GM11168 (cell line): Measurements from ENCODE around the gene CCNDBP1.
"Not testable (repeated sequence)": the region's sequence is repeated elsewhere in the genome, so short reads cannot be mapped to it uniquely, and the experiment has no call there.

Experiments
- in situ Hi-C: fragments of 300-500 bp; cut with MboI; formaldehyde crosslinking; loops from one replicate; pipeline ENCODE4 v1.12.0; 2022; ENCODE audit warnings: low sequenced_read_pairs; ENCODE audit not compliant: unreplicated experiment

The CCNDBP1 gene

GRCh38 chr15:43185157-43186002 lies at the start of gene CCNDBP1:
TSS of gene CCNDBP1 (plus strand) at chr15:43185403. CDS start at chr15:43185499, 96 bp downstream.
- in situ Hi-C loops: no loop called here

GRCh38 chr15:43143203-43143941 lies 41.8 kb upstream of the CCNDBP1 start:
- in situ Hi-C loops: no loop called here

DNA sequence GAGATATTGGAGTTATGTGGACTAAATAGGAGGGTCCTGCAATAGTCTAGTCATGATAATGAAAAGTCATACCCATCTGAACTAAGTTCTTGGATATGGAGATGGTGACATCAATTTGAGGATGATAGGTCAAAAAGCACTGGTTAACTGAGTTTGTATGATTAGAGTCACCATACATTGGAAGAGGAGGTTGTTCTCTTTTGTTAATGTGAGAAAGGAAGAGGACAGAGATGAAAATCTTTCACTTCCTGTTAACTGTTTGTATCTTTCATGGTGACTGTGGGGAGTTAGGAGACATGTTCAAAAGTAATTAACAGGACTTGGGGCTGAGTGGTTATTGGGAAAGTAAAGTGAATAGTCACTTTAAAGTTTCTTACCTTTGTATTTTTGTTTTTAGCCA lies 40.7 kb upstream of the CCNDBP1 start:
- in situ Hi-C loops: no loop called here

- in situ Hi-C loops: no loop called here
These were observed 39.0 kb upstream of the CCNDBP1 start for GRCh38 chr15:43146184-43146583.

DNA sequence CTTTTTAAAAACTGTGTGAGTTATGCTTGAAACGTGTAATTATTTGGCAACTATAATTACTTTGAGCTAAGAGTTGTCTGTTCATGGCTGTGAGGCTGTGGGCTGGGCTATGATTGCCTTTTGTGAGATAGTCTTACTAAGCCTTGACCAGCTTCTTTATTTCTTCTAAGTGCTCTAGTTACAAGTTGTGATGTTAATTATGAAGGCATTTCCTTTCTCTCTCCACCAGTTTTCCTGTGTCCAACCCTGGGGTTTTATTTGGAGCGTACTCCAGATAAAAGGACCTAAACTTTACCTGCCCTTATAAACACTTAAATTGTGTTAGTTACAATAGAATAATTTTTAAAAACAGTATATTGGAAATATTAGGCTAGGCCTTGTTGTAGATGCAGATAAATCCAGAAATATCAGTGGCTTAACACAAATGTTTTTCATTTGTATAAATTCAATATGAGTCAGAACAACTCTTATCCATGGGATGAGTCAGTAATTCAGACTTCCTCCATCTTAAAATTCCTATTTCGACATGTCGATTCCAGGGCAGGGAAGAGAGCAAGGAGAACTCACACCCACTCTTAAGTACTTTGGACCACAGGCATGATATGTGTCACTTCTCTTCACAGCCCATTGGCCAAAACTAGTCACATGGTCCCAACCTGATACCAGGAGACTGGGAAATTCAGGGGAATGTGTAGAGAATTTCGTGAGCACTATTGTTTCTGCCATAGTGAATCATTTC lies 34.8 kb upstream of the CCNDBP1 start:
- in situ Hi-C loops: no loop called here

- in situ Hi-C loops: no loop called here
These were observed 33.5 kb upstream of the CCNDBP1 start for GRCh38 chr15:43151688-43152087.

DNA sequence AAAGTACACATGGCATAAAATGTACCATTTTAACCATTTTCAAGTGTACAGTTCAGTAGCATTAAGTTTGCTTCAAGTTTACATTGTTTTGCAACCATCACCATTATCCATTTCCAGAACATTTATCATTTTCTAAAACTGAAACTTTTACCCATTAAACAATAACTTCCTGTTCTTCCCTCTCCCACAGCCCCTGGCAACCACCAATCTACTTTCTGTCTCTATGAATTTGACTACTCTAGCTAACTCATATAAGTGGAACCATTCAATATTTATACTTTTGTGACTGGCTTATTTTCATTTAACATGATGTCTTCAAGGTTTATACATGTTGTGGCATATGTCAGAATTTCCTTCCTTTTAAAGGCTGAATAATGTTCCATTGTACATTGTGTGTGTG lies 31.9 kb upstream of the CCNDBP1 start:
- in situ Hi-C loops: no loop called here

- in situ Hi-C loops: no loop called here
These were observed 19.3 kb upstream of the CCNDBP1 start for GRCh38 chr15:43165801-43166325.

- in situ Hi-C loops: not testable (repeated sequence)
These were observed 17.9 kb upstream of the CCNDBP1 start for GRCh38 chr15:43167261-43167660.

DNA sequence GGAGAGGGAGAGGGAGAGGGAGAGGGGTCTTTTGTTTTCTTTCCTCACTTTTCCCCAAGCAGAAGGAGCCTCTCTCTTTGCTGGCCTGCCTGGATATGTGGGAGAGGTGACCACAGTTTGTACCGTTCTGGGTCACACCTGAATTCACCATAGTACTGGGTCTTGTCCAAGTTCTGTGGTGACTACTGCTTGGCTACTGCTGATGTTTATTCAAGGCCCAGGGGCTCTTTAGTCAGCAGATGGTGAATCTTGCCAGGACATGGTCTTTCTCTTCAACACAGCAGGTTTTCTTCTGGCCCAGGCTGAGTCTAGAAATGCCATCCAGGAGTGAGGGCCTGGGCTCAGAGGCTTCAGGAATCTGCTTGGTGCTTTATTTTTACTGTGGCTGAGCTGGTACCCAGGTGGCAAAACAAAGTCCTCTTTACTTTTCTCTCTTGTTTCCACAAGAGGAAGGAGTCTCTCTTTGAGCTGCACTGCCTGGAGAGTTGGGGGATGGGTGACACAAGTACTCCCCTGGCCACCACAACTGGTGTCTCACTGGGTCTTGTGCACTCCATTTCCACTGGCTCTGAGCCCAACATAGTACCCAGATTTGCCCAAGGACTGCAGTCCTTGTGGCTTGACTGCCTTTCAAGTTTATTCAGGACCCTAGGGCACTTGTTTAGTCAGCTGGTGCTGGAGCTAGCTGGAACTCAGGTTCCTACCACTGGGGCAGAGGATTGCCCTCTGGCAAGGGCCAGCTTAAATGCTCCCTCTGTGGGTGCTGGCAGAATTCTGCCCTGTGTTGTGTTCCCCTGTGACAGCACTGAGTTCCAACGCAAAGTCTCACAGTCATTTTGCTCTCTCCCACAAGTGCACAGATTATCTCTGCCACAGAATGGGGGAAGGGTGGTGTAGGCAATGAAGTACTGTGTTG lies 16.8 kb upstream of the CCNDBP1 start:
- in situ Hi-C loops: no loop called here

DNA sequence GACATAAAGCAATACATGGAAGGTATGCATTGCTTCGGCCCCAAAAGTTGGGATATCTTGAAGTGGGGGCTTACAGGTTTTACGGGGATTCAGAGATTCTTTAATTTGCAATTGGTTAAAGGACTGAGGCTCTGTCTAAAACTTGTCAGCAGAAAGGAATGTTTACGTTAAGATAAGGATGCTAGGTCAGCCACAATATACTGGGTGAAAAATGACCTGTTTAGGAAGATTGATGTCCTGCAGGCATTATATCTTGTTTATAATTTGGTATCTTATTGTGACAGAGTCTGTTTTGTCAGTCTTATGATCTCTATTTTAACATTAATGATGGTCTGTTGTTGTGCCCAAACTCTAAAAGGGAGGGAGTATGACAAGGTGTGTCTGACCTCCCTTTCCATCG lies 15.3 kb upstream of the CCNDBP1 start:
- in situ Hi-C loops: no loop called here

DNA sequence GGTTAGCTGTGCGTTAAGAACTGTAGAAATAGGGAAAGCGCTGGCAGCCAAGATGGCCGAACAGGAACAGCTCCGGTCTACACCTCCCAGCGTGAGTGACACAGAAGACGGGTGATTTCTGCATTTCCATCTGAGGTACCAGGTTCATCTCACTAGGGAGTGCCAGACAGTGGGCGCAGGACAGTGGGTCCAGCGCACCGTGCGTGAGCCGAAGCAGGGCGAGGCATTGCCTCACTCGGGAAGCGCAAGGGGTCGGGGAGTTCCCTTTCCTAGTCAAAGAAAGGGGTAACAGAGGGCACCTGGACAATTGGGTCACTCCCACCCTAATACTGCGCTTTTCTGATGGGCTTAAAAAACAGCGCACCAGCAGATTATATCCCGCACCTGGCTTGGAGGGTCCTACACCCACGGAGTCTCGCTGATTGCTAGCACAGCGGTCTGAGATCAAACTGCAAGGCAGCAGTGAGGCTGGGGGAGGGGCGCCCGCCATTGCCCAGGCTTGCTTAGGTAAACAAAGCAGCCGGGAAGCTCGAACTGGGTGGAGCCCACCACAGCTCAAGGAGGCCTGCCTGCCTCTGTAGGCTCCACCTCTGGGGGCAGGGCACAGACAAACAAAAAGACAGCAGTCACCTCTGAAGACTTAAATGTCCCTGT lies 9.4 kb upstream of the CCNDBP1 start:
- in situ Hi-C loops: not testable (repeated sequence)

DNA sequence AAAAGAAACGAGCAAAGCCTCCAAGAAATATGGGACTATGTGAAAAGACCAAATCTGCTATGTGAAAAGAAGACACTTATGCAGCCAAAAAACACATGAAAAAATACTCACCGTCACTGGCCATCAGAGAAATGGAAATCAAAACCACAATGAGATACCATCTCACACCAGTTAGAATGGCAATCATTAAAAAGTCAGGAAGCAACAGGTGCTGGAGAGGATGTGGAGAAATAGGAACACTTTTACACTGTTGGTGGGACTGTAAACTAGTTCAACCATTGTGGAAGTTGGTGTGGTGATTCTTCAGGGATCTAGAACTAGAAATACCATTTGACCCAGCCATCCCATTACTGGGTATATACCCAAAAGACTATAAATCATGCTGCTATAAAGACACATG lies 8.1 kb upstream of the CCNDBP1 start:
- in situ Hi-C loops: not testable (repeated sequence)

DNA sequence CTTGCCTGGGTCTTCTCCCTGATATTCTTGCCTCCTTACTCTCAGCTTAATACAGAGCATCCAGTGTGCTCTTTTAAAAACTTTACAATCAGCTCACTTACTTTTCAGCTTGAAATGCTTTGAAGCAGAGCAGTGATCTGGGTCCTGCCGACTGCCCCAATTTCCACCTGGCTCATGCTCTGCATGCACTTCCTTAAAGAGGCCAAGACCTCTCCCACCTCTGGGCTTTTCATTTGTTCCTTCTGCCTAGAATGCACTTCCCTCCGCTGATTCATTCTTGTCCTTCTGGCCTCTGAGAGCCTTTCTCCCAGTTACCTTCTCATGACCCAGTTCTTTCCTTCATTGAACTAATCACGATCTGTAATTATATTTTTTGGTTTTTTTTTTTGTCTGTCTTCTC lies 1.9 kb upstream of the CCNDBP1 start:
- in situ Hi-C loops: no loop called here

DNA sequence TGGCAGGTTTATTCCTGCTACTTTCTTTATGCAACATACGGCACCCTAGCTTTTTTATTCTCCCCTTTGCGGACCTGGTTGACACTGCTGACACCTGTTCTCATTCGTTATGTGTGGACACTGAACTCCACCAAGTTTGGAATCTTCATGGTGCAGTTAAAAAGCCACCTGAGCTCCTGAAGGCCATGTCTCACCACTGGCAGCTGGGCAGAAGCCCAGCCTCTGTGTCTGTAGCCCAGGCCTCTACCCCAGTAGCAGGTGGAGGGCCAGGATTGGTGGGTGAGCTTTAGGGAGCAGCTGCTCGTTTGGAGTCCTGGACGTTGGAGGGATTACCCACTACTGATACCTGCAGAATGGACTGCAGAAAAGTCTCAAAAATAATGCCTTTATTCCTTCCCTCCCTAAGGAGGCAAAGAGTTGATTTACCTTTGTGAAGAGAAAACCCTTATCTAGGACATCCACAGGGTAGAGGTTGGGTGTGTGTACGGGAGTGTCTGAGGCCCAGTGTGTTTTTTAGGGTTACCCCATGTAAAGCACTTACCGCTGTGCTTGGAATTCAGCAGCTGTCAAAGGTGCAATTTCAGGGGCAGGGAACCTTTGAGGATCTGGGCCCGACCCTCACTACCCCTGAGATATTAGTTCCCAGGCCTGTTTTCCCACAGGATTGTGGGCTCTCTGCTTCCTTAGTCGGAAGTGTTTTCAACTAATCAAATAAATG lies 637 bp upstream of the CCNDBP1 start:
- in situ Hi-C loops: no loop called here

DNA sequence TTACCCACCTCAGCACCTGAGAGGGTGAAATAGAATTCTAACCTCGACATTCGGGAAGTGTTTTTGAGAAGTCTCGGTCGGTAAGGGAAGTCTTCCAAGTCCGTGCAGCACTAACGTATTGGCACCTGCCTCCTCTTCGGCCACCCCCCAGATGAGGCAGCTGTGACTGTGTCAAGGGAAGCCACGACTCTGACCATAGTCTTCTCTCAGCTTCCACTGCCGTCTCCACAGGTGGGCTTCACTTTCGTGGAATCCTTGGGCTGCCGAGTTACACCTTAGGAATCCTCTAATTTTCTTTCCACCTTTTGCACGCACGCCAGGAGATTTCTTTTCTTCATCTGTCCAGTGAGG lies 775 bp downstream of the CCNDBP1 start:
- in situ Hi-C loops: no loop called here

DNA sequence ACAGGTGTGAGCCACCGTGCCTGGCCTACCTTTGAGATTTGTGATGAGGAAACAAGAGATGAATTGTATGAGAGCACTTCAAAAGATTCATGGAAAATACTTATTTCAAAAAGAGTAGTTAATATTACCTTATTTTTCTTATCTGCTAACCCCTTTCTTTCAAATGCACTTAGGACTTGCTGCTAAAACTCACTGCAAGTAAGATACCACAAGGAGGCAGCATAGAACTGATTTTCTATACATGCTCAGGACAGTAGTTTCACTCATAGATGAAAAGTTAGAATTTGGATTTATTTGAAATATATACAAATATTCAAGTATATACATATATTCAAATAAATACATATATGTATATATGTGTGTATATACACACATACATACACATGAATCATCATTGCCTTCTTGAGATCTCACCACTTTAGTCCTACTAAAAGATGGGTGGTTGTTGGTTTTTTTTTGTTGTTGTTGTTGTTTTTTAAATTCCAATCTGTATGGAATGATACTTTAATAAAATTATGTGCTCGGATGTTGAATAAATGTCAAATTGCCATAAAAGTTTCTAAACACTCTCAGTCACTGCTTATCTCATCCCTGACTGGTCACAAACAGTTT lies 2.4 kb downstream of the CCNDBP1 start:
- in situ Hi-C loops: no loop called here

- in situ Hi-C loops: no loop called here
These were observed 4.1 kb downstream of the CCNDBP1 start for GRCh38 chr15:43189296-43189695.
